NB4 (cell line): Measurements from ENCODE around the gene AP4E1.

ENCODE experiments used
- POLR2A ChIP-seq: IDR thresholded peaks from 2 replicates; pipeline ENCODE4 v1.6.1; 2011; ENCODE audit warnings: mild to moderate bottlenecking; ENCODE audit not compliant: insufficient read length; ENCODE audit errors: extremely low read depth
- TF ChIP-seq, protein P1 (sequence below): IDR thresholded peaks from one replicate; pipeline ENCODE4 v1.5.1; 2012; ENCODE audit warnings: low read depth, low read length

DNA sequence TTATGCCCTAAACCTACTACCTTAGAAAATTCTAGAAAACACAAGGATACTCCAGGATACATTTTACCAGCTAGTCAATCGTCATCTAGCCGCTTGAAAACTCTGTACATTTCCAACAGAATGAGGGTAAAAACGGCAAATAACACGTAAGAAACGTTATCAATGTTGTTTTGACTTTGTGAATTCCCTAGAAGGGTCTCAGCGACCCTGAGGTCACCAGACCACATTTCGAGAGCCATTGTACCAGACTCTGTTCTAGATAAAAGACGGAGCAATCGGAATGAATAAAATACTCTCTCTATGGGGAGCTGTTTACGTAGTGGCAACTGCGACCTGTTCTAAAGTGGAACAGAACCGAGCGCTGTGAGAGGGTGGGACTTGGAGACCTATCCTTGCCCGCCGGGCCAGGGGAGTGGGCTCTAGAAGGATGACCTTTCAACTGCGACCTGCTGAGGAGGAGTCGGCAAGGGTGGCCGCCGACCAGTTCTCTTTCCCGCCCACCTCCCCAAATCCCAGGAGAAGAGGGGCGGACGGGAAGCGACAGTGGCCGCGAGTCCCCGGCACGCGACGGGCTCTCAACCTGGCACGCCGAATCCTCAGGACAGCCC lies 778 bp upstream of the AP4E1 start:
- TF ChIP-seq POLR2A, result no peak
- TF ChIP-seq, protein P1, sequence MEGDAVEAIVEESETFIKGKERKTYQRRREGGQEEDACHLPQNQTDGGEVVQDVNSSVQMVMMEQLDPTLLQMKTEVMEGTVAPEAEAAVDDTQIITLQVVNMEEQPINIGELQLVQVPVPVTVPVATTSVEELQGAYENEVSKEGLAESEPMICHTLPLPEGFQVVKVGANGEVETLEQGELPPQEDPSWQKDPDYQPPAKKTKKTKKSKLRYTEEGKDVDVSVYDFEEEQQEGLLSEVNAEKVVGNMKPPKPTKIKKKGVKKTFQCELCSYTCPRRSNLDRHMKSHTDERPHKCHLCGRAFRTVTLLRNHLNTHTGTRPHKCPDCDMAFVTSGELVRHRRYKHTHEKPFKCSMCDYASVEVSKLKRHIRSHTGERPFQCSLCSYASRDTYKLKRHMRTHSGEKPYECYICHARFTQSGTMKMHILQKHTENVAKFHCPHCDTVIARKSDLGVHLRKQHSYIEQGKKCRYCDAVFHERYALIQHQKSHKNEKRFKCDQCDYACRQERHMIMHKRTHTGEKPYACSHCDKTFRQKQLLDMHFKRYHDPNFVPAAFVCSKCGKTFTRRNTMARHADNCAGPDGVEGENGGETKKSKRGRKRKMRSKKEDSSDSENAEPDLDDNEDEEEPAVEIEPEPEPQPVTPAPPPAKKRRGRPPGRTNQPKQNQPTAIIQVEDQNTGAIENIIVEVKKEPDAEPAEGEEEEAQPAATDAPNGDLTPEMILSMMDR, result no peak
